Suprapubic skin (tissue), 4 donors: Measurements from ENCODE around the gene ABRACL. TPM values are rescaled to one million over a fixed set of nuclear protein-coding genes. Genes with fewer than 3 reads are reported as not detected.

Experiments used
- DNase-seq, 2 donors: peaks; one replicate each; pipeline ENCODE4 v3.0.0-alpha.2; 2019; ENCODE audit warnings: low spot score in 2 of 2
- H3K27ac ChIP-seq: fragments of 200-600 bp; sonication (generic); one replicate; pipeline ENCODE4 v1.5.1; 2019
- H3K27me3 ChIP-seq: fragments of 200-600 bp; sonication (generic); one replicate; pipeline ENCODE4 v1.5.1; 2019
- H3K36me3 ChIP-seq: fragments of 200-600 bp; sonication (generic); one replicate; pipeline ENCODE4 v1.5.1; 2019
- H3K4me1 ChIP-seq: fragments of 200-600 bp; sonication (generic); one replicate; pipeline ENCODE4 v1.5.1; 2019
- H3K4me3 ChIP-seq: fragments of 200-600 bp; sonication (generic); one replicate; pipeline ENCODE4 v1.5.1; 2019; ENCODE audit warnings: mild to moderate bottlenecking
- H3K9me3 ChIP-seq: fragments of 200-600 bp; sonication (generic); one replicate; pipeline ENCODE4 v1.5.1; 2019
- EP300 ChIP-seq: sonication (generic); formaldehyde crosslinking; IDR thresholded peaks from one replicate; pipeline ENCODE4 v1.6.1; 2017; ENCODE audit warnings: antibody characterized with exemption
- POLR2A ChIP-seq, 2 donors: fragments of 450-650 bp; IDR thresholded peaks; one replicate each; pipeline ENCODE4 v1.6.1; 2017; ENCODE audit warnings: antibody characterized with exemption in 2 of 2, mild to moderate bottlenecking in 2 of 2, moderate library complexity in 2 of 2
- POLR2AphosphoS5 ChIP-seq, 3 donors: sonication (generic); formaldehyde crosslinking; IDR thresholded peaks; one replicate each; pipeline ENCODE4 v1.6.1; 2017; ENCODE audit warnings: antibody characterized with exemption in 3 of 3
- WGBS: methylation state at CpG from one replicate; pipeline ENCODE4 v1.1.5; 2018; 5-methylcytosine and 5-hydroxymethylcytosine counted together
- total RNA-seq, 4 donors: library from RNA; depleted of rRNA; stranded (reverse); fragments of >200 nt; gene quantifications; one replicate each; pipeline ENCODE4 v1.1.0, GENCODE V29; 2016
- TF ChIP-seq, protein P1 (sequence below), 2 donors: fragments of 200-600 bp in 1 of 2; fragments of 450-650 bp in 1 of 2; sonication (generic) in 1 of 2; IDR thresholded peaks; one replicate each; pipeline ENCODE4 v1.5.1; 2016 to 2019; ENCODE audit warnings: antibody characterized with exemption in 2 of 2, mild to moderate bottlenecking in 1 of 2, moderate library complexity in 1 of 2

Gene ABRACL
- total RNA-seq, 4 donors from 2014 or later, result 12.0 to 25.0 (median 16.0) TPM

DNA sequence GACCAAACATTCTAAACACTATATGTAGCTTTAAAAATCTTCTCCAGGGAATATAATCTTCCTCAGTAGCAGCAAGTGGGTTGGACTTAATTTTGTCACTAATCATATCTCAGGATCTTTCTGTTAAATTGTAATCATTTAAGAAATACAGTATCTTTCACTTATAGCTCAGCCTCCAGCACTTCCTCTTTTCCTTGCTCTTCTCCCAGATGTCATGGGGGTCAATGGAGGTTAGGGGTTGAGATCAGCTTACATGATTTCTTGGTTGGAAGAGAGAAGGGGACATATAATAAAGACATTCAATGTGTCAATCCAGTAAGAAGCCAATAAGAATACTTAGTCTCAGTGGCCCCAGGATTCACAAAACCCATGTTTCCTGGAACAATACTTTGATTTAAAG, 24.8 kb upstream of the ABRACL start:
- TF ChIP-seq, protein P1, sequence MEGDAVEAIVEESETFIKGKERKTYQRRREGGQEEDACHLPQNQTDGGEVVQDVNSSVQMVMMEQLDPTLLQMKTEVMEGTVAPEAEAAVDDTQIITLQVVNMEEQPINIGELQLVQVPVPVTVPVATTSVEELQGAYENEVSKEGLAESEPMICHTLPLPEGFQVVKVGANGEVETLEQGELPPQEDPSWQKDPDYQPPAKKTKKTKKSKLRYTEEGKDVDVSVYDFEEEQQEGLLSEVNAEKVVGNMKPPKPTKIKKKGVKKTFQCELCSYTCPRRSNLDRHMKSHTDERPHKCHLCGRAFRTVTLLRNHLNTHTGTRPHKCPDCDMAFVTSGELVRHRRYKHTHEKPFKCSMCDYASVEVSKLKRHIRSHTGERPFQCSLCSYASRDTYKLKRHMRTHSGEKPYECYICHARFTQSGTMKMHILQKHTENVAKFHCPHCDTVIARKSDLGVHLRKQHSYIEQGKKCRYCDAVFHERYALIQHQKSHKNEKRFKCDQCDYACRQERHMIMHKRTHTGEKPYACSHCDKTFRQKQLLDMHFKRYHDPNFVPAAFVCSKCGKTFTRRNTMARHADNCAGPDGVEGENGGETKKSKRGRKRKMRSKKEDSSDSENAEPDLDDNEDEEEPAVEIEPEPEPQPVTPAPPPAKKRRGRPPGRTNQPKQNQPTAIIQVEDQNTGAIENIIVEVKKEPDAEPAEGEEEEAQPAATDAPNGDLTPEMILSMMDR (IDR thresholded peaks at IDR 0.05), result no peak
- TF ChIP-seq POLR2AphosphoS5 (IDR thresholded peaks at IDR 0.05), result no peak
- TF ChIP-seq EP300, result no peak
- TF ChIP-seq POLR2A (IDR thresholded peaks at IDR 0.05), result no peak
- H3K4me3 ChIP-seq, result no peak overlapping the region

DNA sequence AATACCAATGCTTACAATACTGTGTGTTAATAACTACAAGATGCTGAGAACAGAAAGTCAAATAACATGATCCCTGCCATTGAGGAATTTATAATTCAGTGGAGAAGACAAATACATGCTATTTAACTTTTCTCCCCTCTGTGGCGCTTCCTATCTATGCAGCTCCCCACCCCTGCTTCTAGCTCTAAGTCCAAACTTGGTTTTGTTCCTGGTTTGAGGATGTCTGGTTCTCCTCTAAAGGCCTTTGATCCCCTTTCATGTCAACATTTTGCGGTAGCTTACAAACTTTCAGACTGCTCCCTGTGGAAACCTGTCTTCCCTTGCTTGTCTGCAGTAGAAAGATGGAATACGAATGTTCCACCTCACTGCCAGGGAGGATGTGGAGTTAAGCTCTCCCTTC, 22.1 kb upstream of the ABRACL start:
- 83% methylated on average over 3 of the region's 3 CpGs for WGBS
- Histone ChIP-seq H3K4me3 (no peak overlapping the region), H3K9me3 (no peaks in the 10 kb centered on the region), H3K4me1 (no peaks in the 10 kb centered on the region), H3K27me3 (no peaks in the 10 kb centered on the region), H3K36me3 (no peaks in the 10 kb centered on the region), H3K27ac (no peak overlapping the region)
- TF ChIP-seq EP300 (no peak), POLR2A (IDR thresholded peaks at IDR 0.05) (no peak), POLR2AphosphoS5 (IDR thresholded peaks at IDR 0.05) (no peak)
- TF ChIP-seq, protein P1 (IDR thresholded peaks at IDR 0.05), result no peak
- DNase-seq, result no peak

More for the DNA sequence above, 24.8 kb upstream of the ABRACL start:
- H3K36me3 ChIP-seq, result no peaks in the 10 kb centered on the region
- H3K27me3 ChIP-seq, result no peaks in the 10 kb centered on the region
- no peaks in the 10 kb centered on the region for H3K9me3 ChIP-seq
- H3K27ac ChIP-seq, result no peak overlapping the region
- no peak for DNase-seq
- H3K4me1 ChIP-seq, result no peaks in the 10 kb centered on the region

DNA sequence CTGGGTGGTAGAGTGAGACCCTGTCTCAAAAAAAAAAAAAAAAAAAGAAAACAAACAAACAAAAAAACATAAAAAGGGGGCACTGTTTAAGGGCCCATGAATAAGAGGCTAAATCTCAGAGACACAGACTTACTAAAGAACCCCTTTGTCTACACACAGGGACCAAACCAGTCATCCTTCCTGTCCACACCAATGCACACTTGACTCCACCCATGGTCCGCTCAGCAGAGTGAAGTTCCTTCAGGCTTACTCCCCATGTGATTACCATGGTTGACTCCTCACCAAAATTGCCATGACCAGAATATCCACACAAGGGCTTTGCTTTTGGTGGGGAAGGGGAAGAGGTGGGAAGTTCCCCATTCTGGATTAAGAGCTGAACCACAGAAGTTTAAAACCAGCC, 21.1 kb upstream of the ABRACL start:
- H3K27ac ChIP-seq, result no peak overlapping the region
- no peak overlapping the region for H3K4me3 ChIP-seq
- H3K4me1 ChIP-seq, result no peaks in the 10 kb centered on the region
- no peaks in the 10 kb centered on the region for H3K27me3 ChIP-seq
- no peaks in the 10 kb centered on the region for H3K9me3 ChIP-seq
- TF ChIP-seq POLR2AphosphoS5 (IDR thresholded peaks at IDR 0.05), result no peak
- TF ChIP-seq EP300, result no peak
- no peak for TF ChIP-seq POLR2A (IDR thresholded peaks at IDR 0.05)
- TF ChIP-seq, protein P1 (IDR thresholded peaks at IDR 0.05), result no peak
- 100% methylated on average over 1 of the region's 1 CpG for WGBS
- no peak for DNase-seq
- no peaks in the 10 kb centered on the region for H3K36me3 ChIP-seq

DNA sequence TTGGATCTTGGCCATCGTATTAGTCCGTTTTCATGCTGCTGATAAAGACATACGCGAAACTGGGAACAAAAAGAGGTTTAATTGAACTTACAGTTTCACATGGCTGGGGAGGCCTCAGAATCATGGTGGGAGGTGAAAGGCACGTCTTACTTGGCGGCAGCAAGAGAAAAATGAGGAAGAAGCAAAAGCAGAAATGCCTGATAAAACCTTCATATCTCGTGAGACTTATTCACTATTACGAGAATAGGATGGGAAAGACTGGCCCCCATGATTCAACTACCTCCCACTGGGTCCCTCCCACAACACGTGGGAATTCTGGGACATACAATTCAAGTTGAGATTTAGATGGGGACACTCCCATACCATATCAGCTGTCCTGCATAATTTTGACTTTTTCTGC, 20.4 kb upstream of the ABRACL start:
- no peaks in the 10 kb centered on the region for H3K27me3 ChIP-seq
- no peaks in the 10 kb centered on the region for H3K9me3 ChIP-seq
- H3K36me3 ChIP-seq, result no peaks in the 10 kb centered on the region
- WGBS, result 89% methylated on average over 9 of the region's 9 CpGs
- TF ChIP-seq, protein P1 (IDR thresholded peaks at IDR 0.05), result no peak
- TF ChIP-seq POLR2AphosphoS5 (IDR thresholded peaks at IDR 0.05) (no peak), EP300 (no peak), POLR2A (IDR thresholded peaks at IDR 0.05) (no peak)
- DNase-seq, result no peak
- H3K4me3 ChIP-seq, result no peak overlapping the region
- no peaks in the 10 kb centered on the region for H3K4me1 ChIP-seq
- no peak overlapping the region for H3K27ac ChIP-seq

DNA sequence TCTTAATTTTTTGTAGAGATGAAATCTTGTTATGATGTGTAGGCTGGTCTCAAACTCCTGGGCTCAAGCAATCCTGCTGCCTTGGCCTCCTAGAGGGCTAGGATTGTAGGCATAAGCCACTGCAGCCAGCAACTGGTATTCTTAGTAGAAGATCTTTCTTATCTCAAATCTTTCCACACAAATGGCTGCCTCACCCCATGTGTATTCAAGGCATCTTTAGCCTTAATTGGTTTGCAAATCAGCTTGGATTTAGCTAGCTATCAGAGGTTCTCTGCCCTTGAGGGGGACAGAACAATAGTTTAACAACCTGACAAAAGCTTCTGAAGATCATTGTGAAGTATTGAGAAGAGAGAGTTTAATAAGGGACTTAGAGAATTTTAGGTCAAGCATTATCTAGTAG, 17.9 kb upstream of the ABRACL start:
- DNase-seq, result no peak
- H3K27me3 ChIP-seq, result no peaks in the 10 kb centered on the region
- no peak overlapping the region for H3K27ac ChIP-seq
- TF ChIP-seq EP300 (no peak), POLR2A (IDR thresholded peaks at IDR 0.05) (no peak), POLR2AphosphoS5 (IDR thresholded peaks at IDR 0.05) (no peak)
- TF ChIP-seq, protein P1 (IDR thresholded peaks at IDR 0.05), result no peak
- H3K4me3 ChIP-seq, result no peak overlapping the region
- no peaks in the 10 kb centered on the region for H3K36me3 ChIP-seq
- no peaks in the 10 kb centered on the region for H3K4me1 ChIP-seq
- H3K9me3 ChIP-seq, result no peaks in the 10 kb centered on the region
